PC-3 (cell line): Measurements from ENCODE around the gene C16orf92.

ENCODE experiments used
- EZH2 ChIP-seq: fragments of 300-600 bp; sonication (generic); IDR thresholded peaks from one replicate; pipeline ENCODE4 v1.6.1; 2017; ENCODE audit warnings: antibody characterized with exemption, mild to moderate bottlenecking, low read length; ENCODE audit not compliant: unreplicated experiment
- TF ChIP-seq, protein P1 (sequence below): fragments of 300-600 bp; sonication (generic); conservative IDR thresholded peaks from 2 replicates; pipeline ENCODE4 v1.5.1; 2017; ENCODE audit warnings: antibody characterized with exemption, low read depth, mild to moderate bottlenecking, low read length

DNA sequence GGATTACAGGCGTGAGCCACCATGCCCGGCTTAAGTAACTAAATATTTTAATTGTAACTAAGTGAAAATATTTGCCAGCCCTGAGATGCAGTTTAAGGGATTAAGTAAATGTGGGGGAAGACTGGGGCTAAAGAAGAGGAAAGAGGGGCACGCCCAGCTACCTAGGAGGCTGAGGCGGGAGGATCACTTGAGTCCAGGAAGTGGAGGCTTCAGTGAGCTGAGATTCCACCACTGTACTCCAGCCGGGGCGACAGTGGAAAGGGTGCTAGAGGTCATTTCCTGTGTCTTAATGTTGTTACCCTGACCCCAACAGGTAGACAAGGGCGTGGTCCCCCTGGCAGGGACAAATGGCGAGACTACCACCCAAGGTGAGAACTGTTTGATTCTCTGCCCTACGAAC, 45.3 kb downstream of the C16orf92 start:
- TF ChIP-seq EZH2: no peak
- TF ChIP-seq, protein P1, sequence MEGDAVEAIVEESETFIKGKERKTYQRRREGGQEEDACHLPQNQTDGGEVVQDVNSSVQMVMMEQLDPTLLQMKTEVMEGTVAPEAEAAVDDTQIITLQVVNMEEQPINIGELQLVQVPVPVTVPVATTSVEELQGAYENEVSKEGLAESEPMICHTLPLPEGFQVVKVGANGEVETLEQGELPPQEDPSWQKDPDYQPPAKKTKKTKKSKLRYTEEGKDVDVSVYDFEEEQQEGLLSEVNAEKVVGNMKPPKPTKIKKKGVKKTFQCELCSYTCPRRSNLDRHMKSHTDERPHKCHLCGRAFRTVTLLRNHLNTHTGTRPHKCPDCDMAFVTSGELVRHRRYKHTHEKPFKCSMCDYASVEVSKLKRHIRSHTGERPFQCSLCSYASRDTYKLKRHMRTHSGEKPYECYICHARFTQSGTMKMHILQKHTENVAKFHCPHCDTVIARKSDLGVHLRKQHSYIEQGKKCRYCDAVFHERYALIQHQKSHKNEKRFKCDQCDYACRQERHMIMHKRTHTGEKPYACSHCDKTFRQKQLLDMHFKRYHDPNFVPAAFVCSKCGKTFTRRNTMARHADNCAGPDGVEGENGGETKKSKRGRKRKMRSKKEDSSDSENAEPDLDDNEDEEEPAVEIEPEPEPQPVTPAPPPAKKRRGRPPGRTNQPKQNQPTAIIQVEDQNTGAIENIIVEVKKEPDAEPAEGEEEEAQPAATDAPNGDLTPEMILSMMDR: no peak
